Hematopoietic multipotent progenitor cell treated with erythropoietin and hydrocortisone succinate and interleukin-3 and kit ligand, for 6 days (in vitro differentiated cells): Measurements from ENCODE around the gene CAMKK2.
"Not testable (repeated sequence)": the region's sequence is repeated elsewhere in the genome, so short reads cannot be mapped to it uniquely, and the experiment has no call there.

Source experiments
- DNase-seq: peaks from one replicate; pipeline ENCODE4 v3.0.0-alpha.2; 2015

CAMKK2 gene

GRCh38 chr12:121296618-121297434, at the start of gene CAMKK2:
Gene CAMKK2 (minus strand): TSS chr12:121296709. CDS start chr12:121274526, 22,183 bp downstream.
- DNase-seq: peak; percentile 89

- no peak for DNase-seq
Observed at GRCh38 chr12:121345151-121345815, 48.8 kb upstream of the CAMKK2 start.

GRCh38 chr12:121344506-121344905, 48.0 kb upstream of the CAMKK2 start:
- no peak for DNase-seq

- DNase-seq: no peak
Observed at GRCh38 chr12:121337416-121337815, 40.9 kb upstream of the CAMKK2 start.

GRCh38 chr12:121334513-121335343, 38.2 kb upstream of the CAMKK2 start:
- DNase-seq: peak; percentile 91

- no peak for DNase-seq
Observed at GRCh38 chr12:121333747-121334146, 37.2 kb upstream of the CAMKK2 start.

- no peak for DNase-seq
Observed at GRCh38 chr12:121331248-121331647, 34.7 kb upstream of the CAMKK2 start.

- DNase-seq: no peak
Observed at GRCh38 chr12:121330692-121331091, 34.2 kb upstream of the CAMKK2 start.

- no peak for DNase-seq
Observed at GRCh38 chr12:121330195-121330594, 33.7 kb upstream of the CAMKK2 start.

- DNase-seq: no peak
Observed at GRCh38 chr12:121328620-121329019, 32.1 kb upstream of the CAMKK2 start.

GRCh38 chr12:121326996-121327674, 30.6 kb upstream of the CAMKK2 start:
- no peak for DNase-seq

- DNase-seq: no peak
Observed at GRCh38 chr12:121325922-121326396, 29.4 kb upstream of the CAMKK2 start.

GRCh38 chr12:121323908-121324307, 27.4 kb upstream of the CAMKK2 start:
- DNase-seq: no peak

- DNase-seq: no peak
Observed at GRCh38 chr12:121318121-121318520, 21.6 kb upstream of the CAMKK2 start.

- peak; percentile 32 for DNase-seq
Observed at GRCh38 chr12:121314431-121314830, 17.9 kb upstream of the CAMKK2 start.

GRCh38 chr12:121310231-121310630, 13.7 kb upstream of the CAMKK2 start:
- not testable (repeated sequence) for DNase-seq

GRCh38 chr12:121307397-121307796, 10.9 kb upstream of the CAMKK2 start:
- DNase-seq: not testable (repeated sequence)

GRCh38 chr12:121304306-121304705, 7.8 kb upstream of the CAMKK2 start:
- no peak for DNase-seq

- no peak for DNase-seq
Observed at GRCh38 chr12:121301876-121302275, 5.4 kb upstream of the CAMKK2 start.

GRCh38 chr12:121300083-121300819, 3.7 kb upstream of the CAMKK2 start:
- DNase-seq: no peak

- no peak for DNase-seq
Observed at GRCh38 chr12:121299662-121300061, 3.2 kb upstream of the CAMKK2 start.

GRCh38 chr12:121298411-121298810, 1.9 kb upstream of the CAMKK2 start:
- DNase-seq: not testable (repeated sequence)
